HL-60/S4 treated with phorbol 12-myristate 13-acetate at 8.2 ng/mL for 4 days and 3 days (cell line): ENCODE results near the gene UBE2QL1.

Experiments
- in situ Hi-C: fragments of 300-500 bp; cut with MboI; formaldehyde crosslinking; loops from 2 replicates; pipeline ENCODE4 v1.15.0; 2022; ENCODE audit warnings: low sequenced_read_pairs

UBE2QL1 gene

DNA sequence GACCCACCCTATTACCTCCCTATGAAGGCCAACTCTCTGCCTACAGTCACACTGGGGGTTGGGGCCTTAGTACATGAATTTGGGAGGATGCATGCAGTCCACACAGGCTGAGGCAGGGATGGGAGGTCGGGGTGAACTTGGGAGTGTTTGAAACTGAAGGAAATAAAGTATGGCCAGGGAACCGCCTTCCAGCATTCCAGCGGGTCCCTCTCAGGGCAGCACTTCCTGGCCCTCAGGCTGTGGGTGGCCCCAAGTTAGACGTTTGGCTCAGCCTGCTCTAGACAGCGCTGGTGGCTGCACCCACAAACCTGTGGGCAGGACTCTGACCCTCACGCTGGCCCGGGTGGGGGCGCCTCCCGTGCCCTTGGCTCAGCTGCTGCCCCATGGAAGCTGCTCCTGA lies 74.3 kb downstream of the UBE2QL1 start:
- in situ Hi-C loops = no loop called here

DNA sequence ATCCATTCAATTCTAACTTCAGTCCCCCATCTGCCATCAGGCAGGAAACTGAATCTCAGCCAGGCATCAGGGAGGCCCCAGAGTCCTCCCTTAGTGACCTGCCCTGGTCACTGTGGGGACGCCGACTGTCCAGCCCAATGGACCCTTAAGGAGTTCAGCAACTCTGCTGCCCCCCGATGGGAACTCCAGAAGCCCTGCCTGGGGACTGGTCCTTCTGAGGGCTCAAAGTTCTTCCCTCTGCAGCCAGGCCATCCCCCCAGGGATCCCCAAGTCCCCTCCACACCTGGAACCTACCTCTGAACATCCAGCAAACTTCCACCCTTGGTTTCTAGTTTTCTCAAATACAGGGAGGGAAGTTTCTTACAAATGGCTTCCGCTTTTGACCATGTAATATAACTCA lies 76.8 kb downstream of the UBE2QL1 start:
- in situ Hi-C loops = no loop called here

DNA sequence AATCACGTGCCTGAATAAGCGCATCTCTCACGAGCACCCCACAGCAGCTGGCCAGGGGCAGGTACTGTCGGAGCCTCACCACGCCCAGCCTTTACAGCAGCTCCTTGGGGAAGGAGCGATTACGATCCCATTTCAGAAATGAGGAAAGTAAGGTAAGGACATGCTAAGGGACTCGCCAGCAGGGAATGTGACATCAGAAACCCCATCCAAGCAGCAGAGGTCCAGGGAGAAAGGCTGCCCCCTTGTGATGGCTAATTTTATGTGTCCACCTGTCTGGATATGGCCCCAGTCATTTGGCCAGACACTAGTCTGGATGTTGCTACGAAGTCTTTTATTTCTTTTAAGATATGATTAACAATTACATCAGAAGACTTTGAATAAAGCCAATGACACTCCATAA lies 77.3 kb downstream of the UBE2QL1 start:
- in situ Hi-C loops = no loop called here

DNA sequence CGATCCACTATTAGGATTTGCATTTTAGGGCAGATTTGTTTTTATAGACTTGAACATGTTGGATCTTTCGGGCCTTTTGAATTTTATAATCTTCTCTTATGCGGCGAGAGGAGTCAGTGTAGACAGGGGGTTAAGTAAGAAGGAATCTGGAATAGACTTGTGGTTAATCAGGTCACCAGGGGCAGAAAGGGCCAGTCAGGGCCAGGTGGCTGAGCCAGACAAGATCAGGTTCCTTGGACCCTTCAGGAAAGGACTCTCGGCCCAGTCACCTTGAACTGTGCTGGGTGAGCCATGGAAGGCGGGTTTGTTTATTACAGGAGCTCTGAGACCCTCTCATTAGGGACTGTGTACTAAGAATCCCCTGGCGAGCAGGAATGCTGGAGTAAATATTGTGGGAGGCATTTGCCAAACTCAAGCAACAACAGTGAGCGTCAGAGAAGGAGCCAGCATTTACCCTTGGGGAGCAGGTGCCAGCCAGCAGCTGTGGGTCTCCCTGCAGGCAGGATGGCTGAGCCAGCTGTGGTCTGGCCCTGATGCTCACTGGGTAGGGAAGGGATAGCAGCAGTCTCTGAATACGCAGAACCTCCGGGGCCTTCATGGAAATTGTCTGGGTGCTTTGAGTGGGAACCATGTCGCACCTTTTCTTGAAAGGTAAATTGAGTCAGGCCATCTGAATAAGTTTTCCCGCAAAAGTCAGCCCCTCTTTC lies 79.2 kb downstream of the UBE2QL1 start:
- in situ Hi-C loops = no loop called here

DNA sequence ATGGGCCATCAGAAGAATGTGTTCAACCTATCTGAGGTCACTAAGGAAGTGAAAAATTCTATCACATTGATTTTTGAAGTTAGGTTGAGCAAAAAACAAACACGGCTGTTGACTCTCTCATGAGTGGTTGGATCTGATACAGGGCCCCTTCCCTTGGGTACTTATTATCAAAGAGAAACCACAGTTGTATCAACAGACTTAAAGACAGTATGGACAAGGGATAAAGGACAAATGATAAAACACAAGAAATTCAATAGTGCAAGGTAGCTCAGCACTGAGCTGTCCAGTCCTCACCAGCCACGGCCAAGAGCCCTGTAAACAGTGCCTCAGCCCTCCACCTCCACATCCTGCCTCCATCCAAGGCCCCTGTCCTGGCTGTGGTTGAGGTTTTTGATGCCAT lies 86.9 kb downstream of the UBE2QL1 start:
- in situ Hi-C loops = no loop called here

DNA sequence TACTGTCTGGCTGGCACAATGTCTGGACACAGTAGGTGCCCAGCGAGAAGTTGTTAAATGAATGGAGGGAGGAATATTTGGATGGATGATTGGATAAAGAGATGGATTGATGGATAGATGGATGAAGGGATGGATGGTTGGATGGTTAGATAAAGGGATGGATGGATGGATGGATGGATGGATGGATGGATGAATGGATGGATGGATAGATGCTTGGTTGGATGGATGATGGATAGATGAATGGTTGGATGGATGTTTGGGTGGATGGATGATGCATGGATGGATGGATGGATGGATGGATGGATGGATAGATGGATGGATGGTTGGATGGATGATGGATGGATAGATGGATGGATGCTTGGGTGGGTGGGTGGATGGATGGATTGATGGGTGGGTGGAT lies 90.4 kb downstream of the UBE2QL1 start:
- in situ Hi-C loops = no loop called here

DNA sequence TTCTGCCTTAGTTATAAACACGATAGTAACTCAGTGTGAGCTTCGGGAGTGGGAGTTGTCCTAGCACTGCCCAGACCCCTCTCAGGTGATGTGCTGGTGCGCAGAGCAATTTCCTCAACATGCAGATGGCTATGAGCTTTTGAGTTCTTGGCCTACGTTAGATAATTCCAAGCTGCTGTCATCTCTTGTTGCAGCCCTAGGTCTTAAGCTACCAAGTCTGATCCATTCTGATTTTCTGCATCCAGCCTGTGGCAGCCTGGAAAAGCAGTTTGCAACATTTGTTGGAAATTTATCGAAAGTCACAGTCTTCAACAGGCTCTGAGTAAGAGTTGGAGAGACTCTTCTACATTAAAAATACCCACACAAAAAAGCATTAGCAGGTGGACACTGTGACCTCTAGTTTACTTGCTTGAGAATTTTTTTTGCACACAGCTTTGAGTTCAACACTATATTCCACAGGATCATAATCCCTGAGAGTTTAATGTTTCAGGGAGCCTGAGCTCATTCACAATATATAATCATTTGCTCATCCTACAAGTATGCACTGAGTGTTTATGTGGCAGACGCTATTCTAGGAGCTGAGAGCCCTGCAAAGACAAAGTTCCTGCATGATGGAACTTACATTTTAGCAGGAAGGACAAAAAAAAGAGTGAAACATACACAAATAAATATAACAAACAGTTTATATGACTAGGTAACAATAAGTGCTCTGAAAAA lies 91.6 kb downstream of the UBE2QL1 start:
- in situ Hi-C loops = no loop called here

DNA sequence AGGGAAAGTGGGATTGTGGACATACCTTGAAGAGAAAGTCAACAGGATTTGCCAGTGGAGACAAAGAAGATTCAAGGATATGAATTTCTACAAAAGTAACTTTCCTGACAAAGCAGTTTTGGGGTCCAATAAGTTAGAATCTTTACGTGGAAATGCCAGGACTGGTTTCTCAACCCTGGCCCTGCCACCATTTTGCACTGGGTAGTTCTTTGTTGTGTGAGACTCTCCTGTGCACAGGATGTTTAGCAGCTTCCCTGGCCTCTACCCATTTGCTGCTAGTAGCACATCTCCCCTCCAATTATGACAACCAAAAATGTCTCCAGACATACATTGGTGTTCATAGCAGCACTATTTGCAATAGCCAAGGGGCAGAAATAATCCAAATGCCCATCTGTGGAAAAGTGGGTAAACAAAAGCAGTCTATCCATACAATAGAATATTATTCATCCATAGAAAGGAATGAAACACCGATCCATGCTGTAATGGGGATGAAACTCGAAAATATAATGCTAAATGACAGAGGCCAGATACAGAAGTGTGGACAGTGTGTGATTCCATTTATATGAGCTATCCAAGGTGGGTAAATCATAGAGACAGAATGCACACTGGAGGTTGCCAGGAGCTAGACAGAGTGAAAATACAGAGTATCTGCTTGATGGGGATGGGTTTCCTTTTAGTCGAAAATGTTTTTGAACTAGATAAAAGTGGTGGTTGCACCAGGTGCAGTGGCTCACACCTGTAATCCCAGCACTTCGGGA lies 92.8 kb downstream of the UBE2QL1 start:
- in situ Hi-C loops = no loop called here

DNA sequence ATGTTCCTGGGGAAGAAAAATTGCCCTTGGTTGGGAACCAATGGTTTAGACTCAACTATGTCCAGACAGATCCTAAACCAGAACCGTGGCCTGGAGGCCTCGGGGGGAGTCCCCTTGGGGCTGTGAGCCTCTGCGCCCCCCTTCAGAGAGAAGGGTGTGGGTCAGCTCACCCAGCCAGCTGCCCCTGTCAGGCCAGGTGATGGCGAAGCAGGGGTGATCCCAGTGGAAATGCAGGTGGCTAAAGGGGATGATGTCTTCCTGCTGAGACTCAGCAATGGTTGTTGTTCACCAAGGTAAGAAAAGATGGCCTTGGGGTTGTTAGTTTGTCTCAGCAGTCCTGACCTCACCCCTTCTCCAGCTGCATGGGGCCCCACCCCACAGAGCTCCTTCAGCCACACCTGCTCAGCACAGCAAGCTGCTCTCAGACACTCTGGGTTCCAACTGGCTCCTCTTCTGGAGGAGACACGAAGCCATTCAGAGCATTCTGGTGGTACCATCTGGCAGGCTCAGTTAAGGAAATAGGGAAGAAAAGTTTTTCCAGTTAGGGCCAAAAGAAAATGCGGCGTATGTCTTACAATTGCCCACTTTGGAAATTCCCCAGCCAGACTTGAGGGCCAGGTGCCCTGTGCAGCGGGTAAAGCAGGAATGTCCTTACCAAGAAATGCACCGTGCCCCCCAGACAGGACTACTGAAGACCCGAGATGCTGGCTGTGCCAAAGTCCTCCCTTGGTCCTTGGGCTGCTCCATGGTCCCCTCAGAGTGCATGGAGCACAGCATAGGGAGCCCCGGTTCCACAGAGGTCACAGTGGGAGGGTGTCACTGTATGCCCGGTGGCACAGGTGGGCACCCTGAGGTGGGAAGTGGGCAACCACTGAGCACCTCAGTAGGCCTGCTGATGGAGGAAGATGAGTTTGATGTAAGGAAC lies 94.0 kb downstream of the UBE2QL1 start:
- in situ Hi-C loops = no loop called here

DNA sequence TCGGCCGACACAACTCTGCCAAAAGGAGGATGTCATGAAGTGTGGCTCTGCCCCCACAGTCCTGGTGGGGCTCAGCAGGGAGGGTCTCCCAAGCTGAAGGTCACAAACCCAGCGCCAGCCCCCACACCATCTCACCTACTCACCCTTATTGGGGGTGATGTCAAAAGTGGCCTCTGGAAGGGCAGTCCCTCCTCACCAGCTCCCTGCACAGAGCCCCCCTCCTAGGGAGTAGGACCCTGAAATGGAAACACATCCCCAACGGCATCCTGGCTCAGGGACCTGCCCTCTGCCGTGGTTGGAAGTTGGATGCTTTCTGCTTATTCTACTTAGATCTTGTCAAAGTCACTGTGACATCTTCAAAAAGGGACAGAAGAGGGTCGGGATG lies 94.7 kb downstream of the UBE2QL1 start:
- in situ Hi-C loops = no loop called here

DNA sequence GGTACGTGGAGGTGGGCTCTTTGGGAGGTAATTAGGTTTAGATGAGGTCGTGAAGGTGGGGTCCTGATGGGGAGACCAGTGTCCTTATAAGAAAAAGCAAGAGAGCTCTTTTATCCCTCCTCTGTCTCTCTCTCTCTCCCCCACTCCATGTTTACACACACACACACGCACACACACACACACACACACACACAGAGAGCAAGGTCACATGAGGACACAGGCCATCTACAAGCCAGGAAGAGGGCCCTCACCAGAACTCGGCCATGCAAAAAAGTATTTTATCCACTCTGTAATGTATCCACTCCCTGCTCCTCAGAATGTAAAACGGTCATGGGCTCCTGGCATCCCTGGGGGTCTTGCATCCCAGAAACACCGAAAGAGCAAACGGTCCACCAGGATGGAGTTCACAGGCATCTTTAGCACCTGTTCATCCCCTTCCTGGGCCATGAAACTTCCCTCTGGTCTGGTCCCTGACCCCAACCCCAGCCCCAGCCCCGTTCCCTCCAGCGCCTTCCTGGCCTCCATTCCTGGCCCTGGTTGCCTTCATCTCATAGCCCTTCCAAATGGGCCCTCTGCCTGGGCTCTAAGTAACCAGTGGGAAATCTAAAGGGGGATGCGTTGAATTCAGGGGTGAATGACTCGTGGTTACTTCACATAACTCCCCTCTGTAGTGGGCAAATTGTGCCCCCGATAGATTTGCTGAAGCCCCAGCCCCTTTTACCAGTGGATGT lies 95.3 kb downstream of the UBE2QL1 start:
- in situ Hi-C loops = no loop called here
